HG03457 (cell line): ENCODE measurements around the gene PRKN.
"Not testable (repeated sequence)": the region's sequence is repeated elsewhere in the genome, so short reads cannot be mapped to it uniquely, and the experiment has no call there.

Experiments used
- ATAC-seq: cut with Tn5 transposase; IDR thresholded peaks from one replicate; pipeline ENCODE4 v1.9.1; 2021; ENCODE audit warnings: moderate number of reproducible peaks; ENCODE audit not compliant: unreplicated experiment

Gene PRKN

DNA sequence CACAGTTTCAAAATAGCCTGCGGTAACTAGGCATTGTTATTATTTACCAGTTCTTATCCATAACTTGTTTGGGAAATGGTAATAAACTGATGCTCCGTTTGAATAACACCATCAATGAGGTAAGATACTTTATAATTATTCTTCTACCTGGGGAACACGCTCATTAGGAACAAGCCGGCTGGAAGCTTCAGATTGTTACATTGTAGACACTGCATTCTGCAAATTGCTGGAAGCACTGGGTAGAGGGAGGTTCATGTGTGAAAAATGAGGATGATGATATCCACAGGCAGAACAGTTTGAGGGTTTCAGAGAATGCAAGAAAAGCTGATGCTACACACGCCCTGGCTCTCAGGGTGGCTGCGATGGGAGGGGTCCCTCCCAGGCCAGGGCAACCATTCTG, 893.1 kb downstream of the PRKN start:
- ATAC-seq: no peak

DNA sequence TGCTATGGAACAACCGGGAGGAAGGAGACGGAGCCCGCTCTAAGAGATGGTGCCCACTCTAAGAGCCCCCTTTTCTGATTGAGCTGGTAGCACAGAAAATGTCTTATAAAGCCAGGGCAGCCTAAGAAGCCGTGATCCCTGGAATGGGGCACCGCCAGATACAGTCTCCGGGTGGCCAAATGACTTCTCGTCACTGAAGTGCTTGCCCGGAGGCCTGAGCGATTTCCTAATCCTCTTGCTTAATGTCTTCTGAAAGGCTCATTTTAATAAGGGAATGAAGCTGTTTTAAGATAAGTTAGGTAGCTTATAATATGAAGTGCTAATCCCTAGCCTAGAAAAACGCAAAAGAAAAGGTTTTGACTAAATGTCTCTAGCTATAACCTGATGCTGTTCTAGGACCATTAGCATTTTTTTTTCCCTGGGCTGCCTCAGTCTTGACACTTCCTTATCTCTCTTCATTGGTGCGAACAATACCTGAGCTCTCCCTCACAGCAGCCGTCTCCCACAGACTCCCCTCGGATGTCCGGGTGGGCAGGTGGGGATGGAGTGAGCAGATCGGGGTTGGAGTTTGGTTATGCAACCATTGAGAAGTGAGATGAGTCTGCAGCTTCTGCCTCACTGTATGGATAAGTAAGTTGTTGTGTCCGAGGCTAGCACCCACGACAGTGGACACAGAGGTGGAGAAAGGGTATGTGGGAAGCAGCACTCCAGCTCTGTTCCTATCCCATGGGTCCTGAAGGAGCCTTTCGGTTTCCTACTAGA, 894.3 kb downstream of the PRKN start:
- ATAC-seq: no peak

DNA sequence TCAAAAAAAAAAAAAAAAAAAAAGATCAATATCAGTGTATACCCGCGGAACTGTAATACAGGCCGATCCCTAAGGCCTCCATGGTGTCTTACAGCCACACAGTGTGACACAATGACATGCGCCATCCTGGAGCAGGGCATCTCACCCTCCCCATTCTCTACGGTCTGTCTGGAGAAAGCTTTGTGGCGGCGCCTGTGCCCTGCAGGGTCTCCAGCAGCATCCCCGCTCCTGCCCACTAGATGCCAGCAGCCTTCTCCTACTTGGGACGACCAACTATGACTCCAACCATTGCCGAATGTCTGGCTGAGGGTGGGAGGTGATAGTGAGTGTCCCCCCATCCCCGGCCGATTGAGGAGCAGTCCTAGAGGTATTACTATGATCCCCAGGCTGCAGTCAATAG, 894.9 kb downstream of the PRKN start:
- no peak for ATAC-seq

DNA sequence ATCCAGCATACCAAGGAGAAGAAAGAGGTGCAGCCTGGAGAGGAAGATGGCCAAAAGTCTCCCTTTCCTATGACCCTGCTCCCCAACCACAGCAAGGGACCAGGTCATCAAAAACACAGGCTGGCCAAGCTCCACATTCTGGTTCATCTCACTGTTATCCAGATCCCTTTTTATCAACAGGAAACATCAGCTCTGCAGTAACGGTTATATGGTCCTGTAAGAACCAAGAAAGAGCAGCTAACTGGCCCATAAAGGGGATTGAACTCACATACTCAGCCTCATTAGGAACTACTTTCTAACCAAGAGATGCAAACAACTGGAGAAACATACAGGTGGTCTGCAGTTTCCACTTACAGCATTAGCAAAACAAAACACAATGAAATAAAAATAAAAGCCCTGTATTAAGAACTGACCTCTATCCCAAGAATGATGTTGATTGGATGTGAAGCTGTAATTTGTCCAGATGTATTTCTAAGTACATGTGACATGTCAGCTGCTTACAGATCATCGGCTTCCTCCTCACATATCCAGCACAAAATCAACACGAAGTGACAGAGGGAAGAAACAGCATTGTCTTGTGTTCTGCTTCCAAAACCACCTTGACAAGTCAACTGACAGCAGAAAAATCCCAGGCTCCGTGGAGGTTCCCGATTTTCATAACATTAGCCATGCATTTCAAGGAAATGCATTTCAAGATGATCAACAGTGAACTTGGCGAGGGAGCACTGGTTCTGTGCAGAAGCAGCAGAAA, 896.5 kb downstream of the PRKN start:
- no peak for ATAC-seq

DNA sequence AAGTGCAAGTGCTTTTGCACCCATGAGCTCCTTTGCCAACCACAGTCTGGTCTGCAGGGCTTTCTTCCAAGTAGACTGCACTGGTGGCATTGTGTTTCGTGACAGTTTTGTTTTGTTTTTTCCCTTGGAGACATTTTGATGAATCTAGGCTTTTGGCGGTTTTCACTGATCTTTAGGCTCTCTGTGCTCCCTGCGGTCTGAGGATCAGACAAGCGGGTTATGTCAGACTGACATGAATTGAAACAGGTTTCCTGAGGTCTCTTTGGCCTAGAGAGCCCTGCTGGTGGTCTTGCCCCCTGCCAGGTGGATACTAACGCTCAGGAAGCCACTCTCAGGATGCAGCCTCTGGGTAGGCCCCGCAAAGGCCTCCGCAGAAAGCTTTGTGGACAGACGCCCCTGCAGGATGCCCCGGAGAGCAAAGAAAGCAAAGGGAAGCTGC, 898.3 kb downstream of the PRKN start:
- ATAC-seq: no peak

DNA sequence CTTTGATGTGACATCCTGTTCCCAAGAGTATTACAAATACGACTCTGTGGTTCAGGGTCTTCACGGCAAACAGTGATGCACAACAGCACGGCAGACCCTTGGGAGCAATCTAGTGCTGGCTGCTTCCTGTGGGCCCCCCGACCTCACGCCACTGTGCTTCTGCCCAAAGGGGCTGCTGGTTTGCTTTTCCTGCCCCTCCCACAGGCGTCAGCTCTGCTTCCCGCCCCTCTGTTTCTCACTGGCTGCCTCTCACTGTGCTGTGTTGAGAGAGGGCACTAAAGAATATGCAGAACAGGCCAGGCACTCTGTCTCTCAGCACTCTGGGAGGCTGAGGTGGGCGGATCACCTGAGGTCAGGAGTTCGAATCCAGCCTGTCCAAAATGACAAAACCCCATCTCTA, 899.2 kb downstream of the PRKN start:
- no peak for ATAC-seq

DNA sequence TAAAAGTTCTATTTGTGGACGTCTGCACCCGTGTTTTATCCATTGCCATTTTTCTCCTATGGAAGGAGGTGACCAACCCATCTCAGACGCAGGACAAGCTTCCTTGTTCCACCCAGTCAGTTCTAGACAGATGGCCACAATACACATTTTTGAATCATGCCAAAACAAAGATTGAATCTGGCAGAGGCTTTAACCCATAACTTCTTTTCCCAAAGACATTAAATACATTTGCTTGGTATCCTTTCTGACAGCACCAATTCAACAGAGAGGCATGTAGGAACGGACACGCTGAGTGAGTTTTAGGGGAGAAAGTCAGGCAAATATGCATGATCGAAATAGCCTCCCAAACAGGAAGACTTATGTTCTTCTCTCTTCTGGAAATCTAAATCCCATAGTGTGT, 901.1 kb downstream of the PRKN start:
- no peak for ATAC-seq

DNA sequence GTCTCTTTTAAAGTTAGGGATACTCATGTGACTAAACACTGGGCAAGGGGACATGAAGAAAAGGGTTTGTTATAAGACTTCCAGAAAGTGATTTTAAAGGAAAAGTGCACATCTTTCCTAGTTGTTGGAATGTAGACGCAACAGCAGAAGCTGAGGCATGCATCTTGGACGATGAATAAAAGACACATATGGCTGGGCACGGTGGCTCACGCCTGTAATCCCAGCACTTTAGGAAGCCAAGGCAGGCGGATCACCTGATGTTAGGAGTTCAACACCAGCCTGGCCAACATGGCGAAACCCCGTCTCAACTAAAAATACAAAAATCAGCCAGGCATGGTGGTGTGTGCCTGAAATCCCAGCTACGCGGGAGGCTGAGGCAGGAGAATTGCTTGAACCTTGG, 905.4 kb downstream of the PRKN start:
- not testable (repeated sequence) for ATAC-seq

DNA sequence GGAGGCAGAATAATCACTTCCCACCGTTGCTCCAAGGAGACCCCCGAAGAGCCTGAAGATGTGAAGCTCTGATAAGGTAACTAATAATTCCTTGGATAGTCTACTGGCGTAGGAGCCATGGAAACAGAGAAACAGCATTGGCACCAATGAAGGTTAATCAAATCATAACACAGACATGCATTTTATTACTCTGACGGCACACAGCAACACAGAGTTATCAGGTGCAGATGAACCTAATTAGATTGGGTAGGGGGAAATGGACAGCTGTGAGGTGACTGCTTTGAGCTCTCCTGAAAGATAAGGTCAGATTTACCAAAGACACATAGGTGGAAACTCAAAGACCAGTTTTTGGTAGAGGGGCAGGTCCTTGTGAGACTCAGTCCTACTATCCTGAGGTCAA, 909.7 kb downstream of the PRKN start:
- no peak for ATAC-seq

DNA sequence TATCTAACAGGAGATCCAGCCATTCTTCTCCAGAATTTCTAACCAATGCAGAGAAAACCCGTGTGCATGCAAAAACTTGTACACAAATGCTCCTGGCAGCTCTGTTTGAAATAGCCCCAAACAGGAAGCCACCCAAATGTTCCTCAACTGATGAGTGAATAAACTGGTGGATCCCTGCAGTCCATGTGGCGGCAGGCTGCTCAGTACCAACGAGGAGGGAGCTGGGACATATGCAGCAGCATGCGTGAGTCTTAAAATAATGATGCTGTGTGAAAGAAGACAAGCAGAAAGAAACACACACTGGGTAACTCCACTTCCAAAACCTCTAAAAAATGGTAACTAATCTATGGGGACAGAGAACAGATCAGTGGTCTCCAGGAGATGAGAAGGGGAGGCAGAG, 911.6 kb downstream of the PRKN start:
- ATAC-seq: no peak

DNA sequence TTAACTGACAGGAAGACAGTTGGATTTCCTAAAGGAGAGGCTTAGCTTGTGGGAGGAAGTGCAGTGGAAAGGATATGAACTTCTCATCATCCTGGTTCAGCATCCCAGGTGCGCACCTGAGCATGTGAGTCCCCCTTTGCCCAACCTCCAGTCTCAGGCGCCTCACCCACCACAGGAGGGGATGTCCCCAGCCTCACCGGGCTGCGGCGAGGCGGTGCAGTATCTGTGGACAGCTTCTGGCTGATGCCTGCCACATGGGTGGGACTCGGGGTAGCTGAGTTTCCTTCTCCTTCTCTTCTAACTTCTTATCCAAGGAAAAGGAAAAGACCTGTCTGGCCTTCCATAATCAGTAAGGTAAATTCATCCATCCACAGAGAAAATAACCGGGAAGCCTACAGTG, 914.4 kb downstream of the PRKN start:
- ATAC-seq: no peak

DNA sequence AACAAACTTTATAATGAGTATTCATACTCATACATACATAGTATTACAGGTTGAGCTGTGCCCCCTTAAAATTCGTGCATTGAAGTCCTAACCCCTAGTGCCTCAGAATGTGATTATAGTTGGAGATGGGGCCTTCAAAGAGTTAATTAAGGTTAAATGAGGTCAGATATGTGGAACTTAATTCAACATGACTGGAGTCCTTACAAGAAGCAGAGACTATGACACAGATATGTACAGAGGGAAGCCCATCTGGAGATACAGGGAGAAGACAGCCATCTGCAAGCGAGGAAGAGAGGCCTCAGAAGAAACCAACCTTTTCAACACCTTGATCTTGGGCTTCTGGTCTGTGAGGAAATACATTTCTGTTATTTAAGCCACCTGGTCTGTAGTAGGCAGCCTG, 917.6 kb downstream of the PRKN start:
- no peak for ATAC-seq

DNA sequence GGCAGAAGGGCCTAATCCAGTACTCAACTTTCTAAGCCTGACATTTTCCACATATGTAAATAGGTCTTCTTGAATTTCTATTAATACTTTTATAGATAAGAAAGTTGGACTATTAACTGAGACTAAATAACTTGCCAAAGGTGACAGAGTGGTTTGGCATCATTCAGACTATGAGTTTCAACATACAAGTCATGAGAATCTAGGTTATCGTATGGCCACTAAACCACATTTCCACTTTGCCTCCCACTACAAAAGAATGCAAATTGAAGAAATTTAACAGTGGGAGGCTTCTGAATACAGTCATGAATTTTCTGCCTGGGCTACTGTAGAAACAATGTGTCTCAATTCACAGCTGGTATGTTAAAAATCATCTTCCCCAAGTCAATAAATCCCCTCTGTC, 922.7 kb downstream of the PRKN start:
- no peak for ATAC-seq

DNA sequence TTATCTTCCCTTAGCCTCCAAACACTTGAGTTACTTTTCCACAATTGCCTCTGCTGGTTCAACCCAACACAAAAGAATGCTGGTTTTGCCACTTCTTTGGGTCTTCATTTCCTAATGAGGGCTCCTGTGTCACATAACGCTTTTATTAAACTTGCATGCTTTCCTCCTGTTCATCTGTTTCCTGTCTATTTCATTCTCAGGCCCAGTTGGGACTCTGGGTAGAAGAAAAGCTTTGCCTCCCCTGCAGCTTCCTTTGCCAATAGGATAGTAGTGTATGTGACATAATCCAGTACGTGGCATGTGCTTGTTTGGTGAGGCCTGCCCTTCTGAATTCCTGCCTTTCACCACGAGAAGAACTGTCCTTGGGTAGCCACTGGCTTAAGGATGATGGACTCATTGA, 924.4 kb downstream of the PRKN start:
- ATAC-seq: no peak

DNA sequence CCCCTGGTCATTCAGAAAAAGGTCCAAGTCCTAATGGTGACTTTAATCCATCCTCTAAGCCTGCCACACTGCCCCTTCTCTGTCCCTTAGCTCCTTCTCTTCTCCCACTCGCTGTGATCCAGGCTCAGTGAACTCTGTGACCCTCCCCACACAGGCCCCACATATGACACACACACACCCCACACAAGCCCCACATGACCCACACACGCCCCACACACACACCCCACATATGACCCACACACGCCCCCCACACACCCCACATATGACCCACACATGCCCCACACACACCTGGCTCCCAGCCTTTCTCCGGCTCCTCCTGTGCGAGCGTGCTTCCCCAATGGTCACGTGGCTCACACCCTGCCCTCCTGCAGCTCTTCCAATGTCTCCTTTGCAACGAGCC, 925.3 kb downstream of the PRKN start:
- ATAC-seq: no peak

DNA sequence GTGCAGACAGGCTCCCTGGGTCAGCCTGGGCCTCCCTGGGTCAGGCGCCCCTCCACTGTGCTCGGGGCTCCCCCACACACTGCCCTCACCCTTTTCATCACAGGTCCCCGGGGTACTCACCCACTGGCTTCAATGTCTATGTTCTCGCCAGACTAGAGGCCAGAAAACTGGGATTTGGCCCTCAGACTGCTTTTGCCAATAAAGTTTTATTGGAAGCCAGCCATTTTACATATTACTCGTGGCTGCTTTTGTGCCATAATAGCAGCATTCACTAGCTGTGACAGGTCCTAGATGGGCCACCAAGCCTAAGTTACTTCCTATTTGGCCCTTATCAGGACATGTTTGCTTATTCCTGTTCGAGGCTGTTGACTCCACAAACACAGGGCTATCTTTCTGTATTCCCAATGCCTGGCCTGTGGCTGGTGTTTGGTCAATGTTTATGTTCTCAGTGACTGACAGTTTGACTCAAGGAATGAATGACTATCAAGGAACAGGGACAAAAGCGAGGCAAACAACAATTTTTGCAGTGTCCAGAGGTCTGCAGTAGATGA, 928.6 kb downstream of the PRKN start:
- no peak for ATAC-seq

DNA sequence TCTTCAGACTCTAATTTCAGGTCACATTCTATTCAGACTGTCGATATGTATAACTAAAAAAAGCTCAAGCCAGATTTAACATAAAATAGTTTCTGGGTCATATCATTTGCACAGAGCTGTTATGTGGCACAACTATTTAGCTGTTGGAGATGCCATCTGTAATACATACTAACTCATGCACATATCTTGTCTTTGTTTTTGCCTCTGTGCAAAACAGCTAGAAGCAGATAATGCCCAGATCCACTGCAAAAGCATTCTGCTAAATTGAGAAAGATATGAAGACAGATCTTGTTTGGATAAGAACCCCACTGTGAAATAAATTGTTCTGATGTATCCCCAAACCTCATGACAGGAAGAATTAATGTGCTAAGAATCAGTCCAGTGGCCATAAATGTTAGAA, 930.9 kb downstream of the PRKN start:
- no peak for ATAC-seq

DNA sequence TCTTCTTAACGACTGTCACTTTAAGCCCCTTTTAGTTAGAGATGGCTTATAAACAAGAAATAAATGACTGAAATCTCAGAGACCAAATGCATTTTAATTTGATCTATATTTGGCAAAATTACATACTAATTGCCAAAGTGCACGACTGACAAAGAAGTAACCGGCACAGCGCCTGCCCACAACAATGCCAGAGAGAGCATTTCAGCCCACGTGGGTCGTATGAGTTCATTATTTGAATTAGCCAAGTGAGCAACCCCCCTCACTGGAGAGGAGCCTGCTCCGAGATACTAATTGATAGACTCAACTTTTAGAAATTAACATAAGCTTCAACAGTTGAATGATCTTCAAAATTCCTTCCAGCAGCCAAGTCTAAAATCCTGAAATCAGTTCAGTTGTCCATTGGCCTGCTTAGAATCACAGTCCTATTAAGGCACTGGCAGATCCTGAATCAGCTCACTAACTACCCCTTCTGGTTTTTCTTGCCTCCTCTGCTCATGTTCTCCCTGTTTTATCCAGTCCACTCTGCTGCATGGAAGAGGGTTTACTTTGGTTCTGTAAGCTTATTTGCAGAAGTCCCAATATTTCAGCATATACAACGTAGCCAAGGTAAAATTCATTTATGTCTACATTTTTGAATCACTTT, 934.6 kb downstream of the PRKN start:
- ATAC-seq: no peak

DNA sequence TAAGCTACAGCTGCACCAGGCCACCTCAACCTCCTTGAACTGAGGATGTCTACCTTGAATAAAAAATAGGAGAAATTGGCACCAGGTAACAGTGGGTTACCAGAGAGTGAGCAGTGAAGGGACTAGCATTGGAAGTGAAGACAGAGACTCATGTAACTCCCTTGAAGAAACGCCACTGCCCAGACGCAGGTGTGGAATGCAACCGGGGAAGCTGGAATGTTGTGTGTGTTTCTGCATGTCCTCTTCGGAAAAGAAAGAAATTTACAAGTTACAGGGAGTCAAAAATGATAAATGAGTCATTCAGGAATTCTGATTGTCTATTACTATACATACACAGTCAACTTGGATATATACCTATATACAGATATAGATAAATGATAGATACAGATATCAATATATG, 939.0 kb downstream of the PRKN start:
- no peak for ATAC-seq

DNA sequence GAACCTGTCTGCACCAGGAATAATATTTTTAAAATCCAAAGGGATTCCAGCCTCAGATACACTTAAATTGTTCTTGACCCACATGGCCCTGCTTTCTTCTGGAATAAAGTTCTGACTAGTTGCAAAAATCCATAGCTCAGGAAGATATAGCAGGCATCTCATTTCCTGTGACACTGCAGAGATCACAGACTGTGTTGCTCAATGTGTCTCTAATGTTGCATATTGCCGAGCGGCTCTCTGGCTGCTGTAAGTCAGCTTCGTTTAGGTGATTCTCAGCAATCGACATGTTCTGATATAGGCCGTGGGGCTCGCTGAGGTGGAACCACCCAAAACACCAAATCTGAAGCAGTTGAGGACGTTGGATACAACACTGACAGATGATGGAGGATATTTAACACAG, 955.4 kb downstream of the PRKN start:
- no peak for ATAC-seq

DNA sequence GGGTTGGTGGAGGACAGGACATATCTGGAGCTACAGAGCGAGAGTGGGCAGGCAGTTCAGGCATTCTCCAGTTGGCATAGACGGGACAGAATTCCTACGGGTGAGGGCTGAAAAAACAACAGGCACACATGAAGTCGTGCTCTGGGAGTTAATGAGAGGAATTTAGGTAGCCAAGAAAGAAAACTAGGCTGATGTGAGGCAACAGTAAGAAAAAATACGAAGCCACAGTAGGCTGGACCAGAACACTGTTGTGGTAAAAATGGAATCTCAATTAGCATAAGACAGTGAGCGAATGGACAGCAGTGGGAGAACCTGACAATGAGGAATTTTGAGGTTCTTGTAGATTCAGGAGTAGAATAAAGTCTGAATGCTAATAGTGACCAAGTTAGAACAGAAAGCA, 965.6 kb downstream of the PRKN start:
- no peak for ATAC-seq

DNA sequence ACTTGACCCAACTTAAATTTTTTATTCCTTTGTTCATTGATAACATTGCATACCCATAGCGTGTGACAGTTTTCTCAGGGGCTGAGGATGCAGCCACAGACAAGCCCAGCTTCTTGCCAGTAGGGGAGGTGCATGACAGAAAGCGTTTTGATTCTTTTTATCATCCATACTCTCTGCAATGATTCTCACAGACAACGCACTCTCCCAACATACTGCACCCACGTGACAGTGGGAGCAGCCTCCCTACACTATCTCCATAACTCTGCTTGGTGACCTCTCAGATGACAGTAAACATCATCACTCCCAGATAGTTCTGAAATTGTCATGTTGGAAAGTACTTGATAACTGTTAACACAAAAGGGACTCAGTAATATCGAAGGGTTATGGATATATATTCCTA, 972.5 kb downstream of the PRKN start:
- ATAC-seq: no peak
